HG03135 (cell line): ENCODE measurements around the gene KANTR.
A peak's percentile ranks its signal among the peaks of the same experiment; 100 is the strongest.

Experiments used
- ATAC-seq: cut with Tn5 transposase; IDR thresholded peaks from one replicate; pipeline ENCODE4 v1.9.1; 2021; ENCODE audit warnings: mild to moderate bottlenecking, moderate library complexity; ENCODE audit not compliant: unreplicated experiment

Gene KANTR, protein sequence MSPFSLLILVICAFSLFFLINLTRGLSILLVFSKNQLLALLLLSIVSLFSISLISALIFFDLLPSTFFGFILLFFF

DNA sequence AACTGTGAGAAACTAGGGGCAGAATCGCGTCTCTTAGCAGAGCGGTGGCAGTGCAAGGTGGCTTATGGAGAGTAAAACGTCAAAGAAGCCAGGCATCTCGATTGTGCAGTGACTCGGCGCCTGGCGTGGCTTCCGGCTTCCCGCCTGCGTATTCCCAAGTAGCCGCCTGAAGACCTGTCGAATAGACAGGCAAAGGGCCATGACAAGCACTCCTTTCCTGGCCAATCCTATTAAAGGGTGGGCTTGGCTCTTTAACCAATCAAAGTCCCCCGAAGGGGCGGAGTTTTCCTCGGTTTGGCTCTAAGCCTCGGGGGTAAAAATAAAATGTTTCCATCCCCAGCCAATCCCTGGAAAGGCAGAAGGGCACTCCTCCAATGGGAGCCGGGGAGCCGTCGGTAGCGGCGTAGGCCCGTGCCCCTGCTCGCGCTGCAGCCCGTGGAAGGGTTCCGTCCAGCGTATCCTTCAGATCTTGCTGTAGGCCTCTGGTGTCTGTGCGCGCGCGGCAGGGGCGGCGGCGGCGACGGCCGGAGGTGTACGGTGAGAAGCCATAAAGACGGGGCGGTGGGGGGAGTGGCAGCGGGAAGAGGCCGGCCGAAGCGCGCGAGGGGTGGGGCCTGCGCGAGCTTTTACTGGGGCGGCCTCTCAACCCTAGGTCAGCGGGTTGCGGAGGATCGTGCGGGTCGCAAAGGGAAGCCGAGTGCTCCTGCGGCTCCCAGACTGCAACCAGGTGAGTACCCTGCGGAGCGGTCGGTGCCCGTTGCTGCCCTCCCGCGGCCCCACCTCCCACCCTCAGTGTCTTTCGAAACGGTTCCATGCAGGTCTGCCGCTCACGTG is at the start of gene KANTR:
KANTR (plus strand) TSS at position 395 of the 834 bp plus-strand sequence. CDS start 30,131 bp downstream, outside the sequence.
- ATAC-seq, result peak; percentile 74

GRCh38 chrX:53044995-53045394 is 48.9 kb upstream of the KANTR start:
- ATAC-seq, result no peak

DNA sequence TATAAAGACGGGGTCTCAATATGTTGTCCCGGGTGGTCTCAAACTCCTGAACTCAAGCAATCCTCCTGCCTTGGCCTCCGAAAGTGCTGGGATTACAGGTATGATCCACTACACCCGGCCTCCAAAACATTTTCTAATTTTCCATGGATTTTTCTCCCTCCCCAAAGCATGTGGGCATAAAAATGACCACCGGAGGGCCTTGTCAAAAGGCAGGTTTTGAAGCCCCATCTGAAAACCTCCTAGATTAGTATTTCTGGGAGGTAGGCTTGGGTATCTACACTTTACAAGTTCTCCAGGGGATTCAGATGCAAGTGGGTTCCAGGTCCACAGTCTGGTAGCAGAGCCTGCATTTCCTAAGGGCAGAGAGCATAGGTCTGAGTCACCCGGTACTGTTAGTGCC is 46.7 kb upstream of the KANTR start:
- ATAC-seq, result no peak

DNA sequence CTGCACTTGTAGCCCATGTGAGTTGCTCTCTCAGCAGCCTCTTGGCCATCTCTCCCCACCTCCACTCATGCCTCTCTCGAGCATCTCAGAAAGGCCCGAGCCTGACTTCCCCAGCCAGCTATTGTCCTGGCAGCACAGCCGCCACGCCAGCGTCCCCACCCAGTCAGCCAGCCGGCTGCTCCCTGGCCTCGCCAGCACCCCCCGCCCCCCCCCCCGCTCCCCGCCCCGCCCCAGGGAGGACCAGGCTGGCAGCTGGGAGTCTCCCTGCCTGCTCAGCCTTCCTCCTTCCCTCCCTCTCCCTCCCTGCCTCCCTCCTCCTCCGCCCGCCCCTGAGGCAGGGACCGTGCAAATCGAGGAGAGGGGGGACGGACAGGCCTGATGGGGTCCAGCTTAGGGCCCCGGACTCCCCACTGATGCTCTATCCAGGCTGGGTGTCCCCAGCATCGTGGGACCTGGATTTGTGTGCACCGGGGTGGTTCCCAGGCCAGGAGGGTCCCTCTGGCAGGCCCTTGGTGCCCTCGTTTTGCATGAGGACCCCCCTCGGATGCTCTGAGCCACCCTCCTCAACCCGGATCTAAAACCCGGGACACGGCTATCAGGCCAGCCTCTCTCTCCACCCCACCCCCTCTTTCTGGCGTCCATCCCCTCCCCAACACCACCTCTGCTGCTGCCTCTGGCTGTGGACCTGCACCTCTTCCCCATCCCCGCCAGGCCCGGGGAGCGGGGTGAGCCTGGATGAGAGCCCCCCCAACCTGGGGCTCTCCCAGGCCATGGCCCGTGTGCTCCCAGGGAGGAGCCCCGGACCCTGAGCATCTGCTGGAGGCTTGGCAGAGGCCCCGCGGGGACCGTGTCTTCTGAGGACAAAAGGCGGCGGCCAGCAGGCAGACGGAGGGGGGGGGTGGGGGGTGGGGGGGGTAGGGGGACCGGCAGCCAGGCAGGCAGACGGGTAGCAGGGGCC is 45.5 kb upstream of the KANTR start, which contains the start of gene GPR173:
GPR173 (plus strand) TSS at position 621 of the 958 bp plus-strand sequence. CDS start 27,833 bp downstream, outside the sequence.
- ATAC-seq, result no peak

- no peak for ATAC-seq
Measured at GRCh38 chrX:53049127-53049517, 44.8 kb upstream of the KANTR start.

GRCh38 chrX:53050841-53051240 is 43.1 kb upstream of the KANTR start:
- no peak for ATAC-seq

DNA sequence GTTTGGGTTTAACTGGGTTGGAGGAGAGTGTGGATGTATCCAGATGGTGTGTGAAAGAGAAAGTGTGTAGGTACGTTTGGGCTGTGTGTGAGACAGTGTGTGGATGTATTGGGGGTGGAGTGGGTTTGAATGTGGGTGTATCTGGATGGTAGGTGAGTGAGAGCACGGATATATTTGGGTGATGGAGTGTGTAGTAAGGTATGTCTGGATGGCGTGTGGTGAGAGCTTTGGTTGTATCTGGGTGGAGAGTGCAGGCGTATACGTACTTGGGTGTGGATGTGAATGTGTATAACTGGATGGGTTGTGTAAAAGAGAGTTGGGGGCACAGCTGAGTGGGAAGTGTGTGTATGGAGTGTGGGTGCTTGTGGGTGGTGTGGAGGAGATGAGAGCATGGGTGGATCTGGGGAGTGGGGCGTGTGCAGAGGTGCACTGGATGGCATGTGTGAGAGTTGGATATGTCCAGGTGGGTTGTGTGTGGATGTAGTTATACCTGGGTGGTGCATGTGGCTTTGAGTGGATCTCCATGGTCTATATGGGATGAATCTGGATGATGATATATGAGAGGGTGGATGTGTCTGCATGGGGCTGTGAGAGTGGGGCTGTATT is 38.6 kb upstream of the KANTR start:
- ATAC-seq, result no peak

DNA sequence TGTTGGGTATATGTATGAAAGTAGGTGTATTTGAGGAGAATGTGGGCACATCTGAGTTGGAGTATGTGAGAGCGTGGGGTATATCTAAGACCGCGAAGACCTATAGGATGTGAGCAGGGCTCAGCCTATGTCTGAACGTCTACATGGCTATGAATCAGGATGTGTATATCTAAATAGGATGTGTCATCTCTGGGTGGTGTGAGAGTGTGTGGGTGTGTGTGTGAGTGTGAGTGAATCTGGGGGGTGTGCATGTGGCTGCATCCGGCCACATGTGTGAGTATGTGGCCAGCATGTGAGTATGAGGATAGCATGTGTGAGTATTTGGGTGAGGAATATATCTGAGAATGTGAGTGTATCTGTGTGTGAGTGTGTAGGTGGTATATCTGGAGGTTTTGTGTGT is 37.6 kb upstream of the KANTR start:
- ATAC-seq, result no peak

DNA sequence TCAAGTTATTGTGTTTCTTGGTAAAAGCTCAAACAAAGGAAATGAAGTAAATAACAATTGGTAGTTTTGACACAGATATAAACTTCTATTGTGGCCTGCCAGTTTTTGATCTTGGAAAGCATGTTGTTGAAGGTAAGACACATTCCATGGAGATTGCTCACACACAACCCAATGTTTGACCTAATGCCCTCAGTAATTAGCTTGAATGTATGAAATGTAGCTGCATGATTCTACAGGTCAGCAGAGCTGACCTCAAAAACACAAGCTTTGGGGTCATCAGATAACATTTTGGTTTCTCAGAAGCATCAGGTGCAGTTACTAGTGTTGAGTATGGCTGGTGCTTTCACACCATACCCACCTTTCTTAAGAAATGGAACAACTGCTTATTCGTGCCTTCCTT is 28.8 kb upstream of the KANTR start:
- no peak for ATAC-seq

GRCh38 chrX:53071064-53071463 is 22.9 kb upstream of the KANTR start:
- ATAC-seq, result no peak

GRCh38 chrX:53071604-53072417 is 22.1 kb upstream of the KANTR start:
- peak; percentile 75 for ATAC-seq

DNA sequence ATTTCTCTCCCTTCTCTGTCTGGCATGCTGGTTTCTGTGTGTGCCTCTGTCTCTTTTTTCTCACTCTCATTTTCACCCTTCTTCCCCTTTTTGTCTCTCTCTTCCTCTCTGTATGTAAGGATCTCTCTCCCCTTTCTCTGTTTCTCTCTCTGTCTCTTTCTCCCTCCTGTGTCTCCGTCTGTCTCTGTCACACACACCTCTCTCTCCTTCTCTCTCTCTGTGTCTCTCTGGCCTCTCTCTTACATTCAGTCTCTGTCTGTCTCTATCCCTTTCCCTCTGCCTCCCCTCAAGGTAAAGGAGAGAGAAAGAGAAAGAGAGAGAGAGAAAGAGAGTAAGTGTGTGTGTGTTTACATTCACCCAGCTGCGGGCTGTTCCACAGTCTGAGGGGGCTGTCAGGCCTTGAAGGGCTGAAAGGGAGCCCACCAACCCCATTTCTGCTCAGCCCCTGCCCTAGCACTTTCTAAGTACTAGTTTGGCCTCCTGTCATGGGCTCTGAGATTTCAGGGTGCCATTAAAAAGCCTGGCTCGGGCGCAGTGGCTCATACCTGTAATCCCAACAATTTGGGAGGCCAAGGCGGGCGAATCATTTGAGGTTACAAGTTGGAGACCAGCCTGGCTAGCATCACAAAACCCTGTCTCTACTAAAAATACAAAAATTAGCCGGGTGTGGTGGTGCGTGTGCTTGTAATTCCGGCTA is 21.4 kb upstream of the KANTR start:
- no peak for ATAC-seq

GRCh38 chrX:53073115-53073586 is 20.8 kb upstream of the KANTR start:
- no peak for ATAC-seq

- no peak for ATAC-seq
Measured at GRCh38 chrX:53075011-53075410, 18.9 kb upstream of the KANTR start.

GRCh38 chrX:53076671-53077070 is 17.3 kb upstream of the KANTR start:
- ATAC-seq, result no peak

GRCh38 chrX:53077207-53078197 is 16.4 kb upstream of the KANTR start:
- no peak for ATAC-seq

DNA sequence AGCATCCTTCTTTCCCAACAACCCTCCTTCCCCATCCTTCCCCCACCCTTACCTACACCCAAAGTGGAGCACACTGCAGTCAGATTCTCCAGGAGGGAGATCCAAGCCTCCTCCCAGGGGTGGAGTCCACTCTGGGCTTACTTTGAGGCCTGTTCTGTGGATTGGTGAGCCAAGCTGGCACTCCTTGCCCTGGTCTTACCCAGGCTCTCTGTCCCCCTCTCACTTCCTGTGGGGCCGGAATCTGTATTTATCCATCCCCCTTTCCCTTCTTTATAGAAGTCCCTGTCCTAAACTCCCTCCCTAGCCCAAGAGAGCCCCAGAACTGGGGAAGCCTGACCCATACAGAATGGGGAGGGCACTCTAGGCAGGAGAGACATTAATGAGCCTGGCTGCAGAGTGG is 15.0 kb upstream of the KANTR start:
- ATAC-seq, result no peak
